Suprapubic skin (tissue), 4 donors: ENCODE data around the gene EZR. TPM values are rescaled to one million over a fixed set of nuclear protein-coding genes. Genes with fewer than 3 reads are reported as not detected.

ENCODE experiments used
- DNase-seq, 2 donors: peaks; one replicate each; pipeline ENCODE4 v3.0.0-alpha.2; 2019; ENCODE audit warnings: low spot score in 2 of 2
- H3K27ac ChIP-seq: fragments of 200-600 bp; sonication (generic); one replicate; pipeline ENCODE4 v1.5.1; 2019
- H3K27me3 ChIP-seq: fragments of 200-600 bp; sonication (generic); one replicate; pipeline ENCODE4 v1.5.1; 2019
- H3K36me3 ChIP-seq: fragments of 200-600 bp; sonication (generic); one replicate; pipeline ENCODE4 v1.5.1; 2019
- H3K4me1 ChIP-seq: fragments of 200-600 bp; sonication (generic); one replicate; pipeline ENCODE4 v1.5.1; 2019
- H3K4me3 ChIP-seq: fragments of 200-600 bp; sonication (generic); one replicate; pipeline ENCODE4 v1.5.1; 2019; ENCODE audit warnings: mild to moderate bottlenecking
- H3K9me3 ChIP-seq: fragments of 200-600 bp; sonication (generic); one replicate; pipeline ENCODE4 v1.5.1; 2019
- CTCF ChIP-seq, 2 donors: fragments of 200-600 bp in 1 of 2; fragments of 450-650 bp in 1 of 2; sonication (generic) in 1 of 2; IDR thresholded peaks; one replicate each; pipeline ENCODE4 v1.5.1; 2016 to 2019; ENCODE audit warnings: antibody characterized with exemption in 2 of 2, mild to moderate bottlenecking in 1 of 2, moderate library complexity in 1 of 2
- EP300 ChIP-seq: sonication (generic); formaldehyde crosslinking; IDR thresholded peaks from one replicate; pipeline ENCODE4 v1.6.1; 2017; ENCODE audit warnings: antibody characterized with exemption
- POLR2A ChIP-seq, 2 donors: fragments of 450-650 bp; IDR thresholded peaks; one replicate each; pipeline ENCODE4 v1.6.1; 2017; ENCODE audit warnings: antibody characterized with exemption in 2 of 2, mild to moderate bottlenecking in 2 of 2, moderate library complexity in 2 of 2
- POLR2AphosphoS5 ChIP-seq, 3 donors: sonication (generic); formaldehyde crosslinking; IDR thresholded peaks; one replicate each; pipeline ENCODE4 v1.6.1; 2017; ENCODE audit warnings: antibody characterized with exemption in 3 of 3
- WGBS: methylation state at CpG from one replicate; pipeline ENCODE4 v1.1.5; 2018; 5-methylcytosine and 5-hydroxymethylcytosine counted together
- total RNA-seq, 4 donors: library from RNA; depleted of rRNA; stranded (reverse); fragments of >200 nt; gene quantifications; one replicate each; pipeline ENCODE4 v1.1.0, GENCODE V29; 2016

The EZR gene
- total RNA-seq, 4 donors from 2014 or later: 154 to 394 (median 238) TPM

DNA sequence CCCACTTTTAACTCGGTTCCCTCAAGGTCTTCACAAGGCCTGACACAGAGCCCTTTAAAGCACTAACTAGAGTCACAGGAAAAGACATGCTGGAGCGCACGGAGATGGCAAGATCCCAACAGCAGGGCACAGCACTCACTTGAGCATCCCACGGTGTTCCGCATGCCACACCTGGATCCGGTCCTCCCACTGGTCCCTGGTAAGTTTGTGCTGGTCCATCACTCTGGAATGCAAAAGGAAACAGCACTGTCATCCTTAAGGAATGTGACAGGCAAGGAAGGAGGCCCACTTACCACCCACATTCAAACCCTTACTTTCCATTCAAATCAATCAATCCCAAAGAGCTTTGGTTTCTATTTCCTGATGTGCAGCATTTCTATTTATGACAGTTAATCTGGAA, 34.7 kb downstream of the EZR start:
- Histone ChIP-seq H3K27me3 (no peaks in the 10 kb centered on the region), H3K27ac (no peak overlapping the region), H3K4me1 (peaks cover 26% of the 10 kb centered on the region), H3K4me3 (no peak overlapping the region), H3K9me3 (no peaks in the 10 kb centered on the region), H3K36me3 (peaks cover 70% of the 10 kb centered on the region)
- TF ChIP-seq CTCF (IDR thresholded peaks at IDR 0.05) (no peak), EP300 (no peak), POLR2A (IDR thresholded peaks at IDR 0.05) (no peak), POLR2AphosphoS5 (IDR thresholded peaks at IDR 0.05) (no peak)
- 74% methylated on average over 6 of the region's 6 CpGs for WGBS
- DNase-seq: no peak

- no peak overlapping the region for H3K27ac ChIP-seq
- WGBS: 92% methylated on average over 5 of the region's 5 CpGs
- TF ChIP-seq EP300 (no peak), CTCF (IDR thresholded peaks at IDR 0.05) (no peak), POLR2A (IDR thresholded peaks at IDR 0.05) (no peak)
- no peaks in the 10 kb centered on the region for H3K9me3 ChIP-seq
- peaks cover 69% of the 10 kb centered on the region for H3K36me3 ChIP-seq
- no peaks in the 10 kb centered on the region for H3K27me3 ChIP-seq
- peaks cover 26% of the 10 kb centered on the region for H3K4me1 ChIP-seq
- H3K4me3 ChIP-seq: no peak overlapping the region
- no peak for DNase-seq
These were observed 35.3 kb downstream of the EZR start for GRCh38 chr6:158783851-158784250.

DNA sequence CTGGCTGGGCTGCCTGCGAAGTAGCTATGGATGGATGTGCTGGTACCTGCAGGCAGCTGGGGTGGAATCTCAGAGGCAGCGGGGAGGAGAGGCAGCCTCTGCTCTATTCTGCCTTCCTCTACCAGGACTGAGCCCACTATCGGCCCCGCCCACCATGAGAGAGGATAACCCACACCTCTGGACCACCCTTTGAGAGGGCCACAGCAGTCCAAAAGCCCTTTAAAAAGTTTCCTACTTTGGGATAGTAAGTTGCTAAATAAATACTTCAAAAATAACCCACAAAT, 36.1 kb downstream of the EZR start:
- H3K36me3 ChIP-seq: peaks cover 67% of the 10 kb centered on the region
- H3K4me1 ChIP-seq: peaks cover 26% of the 10 kb centered on the region
- 79% methylated on average over 3 of the region's 4 CpGs for WGBS
- TF ChIP-seq EP300 (no peak), POLR2A (IDR thresholded peaks at IDR 0.05) (no peak), POLR2AphosphoS5 (IDR thresholded peaks at IDR 0.05) (no peak)
- no peaks in the 10 kb centered on the region for H3K27me3 ChIP-seq
- no peak overlapping the region for H3K4me3 ChIP-seq
- no peaks in the 10 kb centered on the region for H3K9me3 ChIP-seq
- DNase-seq: peak in 1 of 2 donors; percentile 55
- no peak overlapping the region for H3K27ac ChIP-seq

DNA sequence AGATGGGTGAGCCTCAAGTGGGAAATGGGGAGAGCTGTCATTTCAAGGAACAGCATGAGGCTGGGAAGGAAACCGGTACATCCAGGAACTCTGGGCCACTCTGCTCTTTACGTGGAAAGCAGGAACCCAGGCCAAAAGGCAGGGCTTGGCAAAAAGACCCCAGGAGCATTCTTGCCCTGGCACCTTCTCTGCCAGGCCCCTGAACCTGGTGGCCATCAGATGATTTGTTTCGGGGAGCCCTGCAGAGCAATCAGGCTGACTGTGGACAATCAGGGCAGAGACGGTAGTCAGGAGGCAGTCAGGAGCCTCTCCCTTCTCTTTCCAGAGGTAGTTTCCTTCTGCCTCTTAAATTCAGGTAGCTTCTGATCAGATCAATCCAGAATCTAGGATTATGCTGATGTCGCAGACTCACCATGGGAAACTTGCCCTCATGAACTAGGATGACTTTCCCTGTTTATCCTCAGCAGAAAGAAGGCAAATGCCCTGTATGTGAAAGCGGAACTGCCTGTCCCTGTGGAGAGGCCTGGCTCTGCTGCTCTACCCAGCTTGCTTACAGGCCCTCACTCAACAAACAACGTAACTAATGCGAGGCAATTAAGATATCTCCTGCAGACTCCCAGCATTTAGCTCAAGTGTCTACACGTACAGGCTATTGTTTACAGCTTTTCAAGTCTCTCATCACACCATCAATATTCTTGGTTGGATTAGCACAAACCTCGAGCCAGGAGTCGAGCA, 36.6 kb downstream of the EZR start:
- no peak for TF ChIP-seq CTCF (IDR thresholded peaks at IDR 0.05)
- no peak for TF ChIP-seq EP300
- TF ChIP-seq POLR2A (IDR thresholded peaks at IDR 0.05): no peak
- TF ChIP-seq POLR2AphosphoS5 (IDR thresholded peaks at IDR 0.05): no peak
- H3K4me1 ChIP-seq: peaks cover 26% of the 10 kb centered on the region
- no peaks in the 10 kb centered on the region for H3K27me3 ChIP-seq
- no peak overlapping the region for H3K4me3 ChIP-seq
- H3K27ac ChIP-seq: peak overlapping the region; percentile 58
- WGBS: 84% methylated on average over 9 of the region's 11 CpGs
- no peaks in the 10 kb centered on the region for H3K9me3 ChIP-seq
- peaks cover 65% of the 10 kb centered on the region for H3K36me3 ChIP-seq
- DNase-seq: peak in 1 of 2 donors; percentile 20

- peak in 1 of 2 donors; percentile 58 for DNase-seq
- Histone ChIP-seq H3K27me3 (no peaks in the 10 kb centered on the region), H3K4me3 (no peak overlapping the region), H3K36me3 (peaks cover 63% of the 10 kb centered on the region), H3K9me3 (no peaks in the 10 kb centered on the region), H3K4me1 (peaks cover 23% of the 10 kb centered on the region), H3K27ac (peak overlapping the region; percentile 58)
- WGBS: 75% methylated on average over 19 of the region's 19 CpGs
- TF ChIP-seq EP300 (no peak), CTCF (IDR thresholded peaks at IDR 0.05) (no peak), POLR2AphosphoS5 (IDR thresholded peaks at IDR 0.05) (no peak), POLR2A (IDR thresholded peaks at IDR 0.05) (no peak)
These were observed 37.3 kb downstream of the EZR start for GRCh38 chr6:158781692-158782373.
